ENCODE measurements around the gene KCNIP1. TPM values are rescaled to one million over a fixed set of nuclear protein-coding genes. Genes with fewer than 3 reads are reported as not detected.
A peak's percentile ranks its signal among the peaks of the same experiment; 100 is the strongest.

The KCNIP1 gene
- total and polyA plus RNA-seq, 10 donors, result 0.08 to 20.0 (median 9.4) TPM

DNA sequence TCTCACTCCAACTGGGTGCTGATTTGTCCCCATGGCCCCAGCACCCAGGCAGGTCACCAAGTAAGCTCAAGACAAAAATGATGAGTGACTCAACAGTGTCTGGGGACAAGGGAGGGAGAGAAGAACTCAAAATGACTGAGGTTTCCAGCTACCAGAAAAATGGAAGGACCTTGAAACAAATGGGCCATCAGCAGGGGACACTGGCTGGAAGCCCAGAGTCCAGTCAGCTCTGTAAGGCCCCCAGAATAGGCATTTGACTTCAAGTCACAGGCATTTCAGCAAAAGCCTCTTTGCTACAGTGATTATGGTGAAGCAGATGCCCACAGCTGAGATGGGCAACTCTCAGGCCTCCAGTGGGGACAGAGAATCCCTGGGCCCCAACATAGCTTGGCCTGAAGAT is 140.7 kb downstream of the KCNIP1 start:
- intact Hi-C loops (cut with DNase I; ENCODE audit: low total_unique reads), result no loop called here
- no peaks in the 10 kb centered on the region for H3K36me3 ChIP-seq
- no peak overlapping the region for H3K27ac ChIP-seq
- no peak overlapping the region for H3K4me3 ChIP-seq
- H3K27me3 ChIP-seq (replicated peaks in 1 of 7), result peaks cover 0 to 27% (median 0%) of the 10 kb centered on the region in 7 donors
- TF ChIP-seq POLR2A (IDR thresholded peaks at IDR 0.05) (no peak), POLR2AphosphoS5 (IDR thresholded peaks at IDR 0.05) (no peak)
- TF ChIP-seq, protein P1, sequence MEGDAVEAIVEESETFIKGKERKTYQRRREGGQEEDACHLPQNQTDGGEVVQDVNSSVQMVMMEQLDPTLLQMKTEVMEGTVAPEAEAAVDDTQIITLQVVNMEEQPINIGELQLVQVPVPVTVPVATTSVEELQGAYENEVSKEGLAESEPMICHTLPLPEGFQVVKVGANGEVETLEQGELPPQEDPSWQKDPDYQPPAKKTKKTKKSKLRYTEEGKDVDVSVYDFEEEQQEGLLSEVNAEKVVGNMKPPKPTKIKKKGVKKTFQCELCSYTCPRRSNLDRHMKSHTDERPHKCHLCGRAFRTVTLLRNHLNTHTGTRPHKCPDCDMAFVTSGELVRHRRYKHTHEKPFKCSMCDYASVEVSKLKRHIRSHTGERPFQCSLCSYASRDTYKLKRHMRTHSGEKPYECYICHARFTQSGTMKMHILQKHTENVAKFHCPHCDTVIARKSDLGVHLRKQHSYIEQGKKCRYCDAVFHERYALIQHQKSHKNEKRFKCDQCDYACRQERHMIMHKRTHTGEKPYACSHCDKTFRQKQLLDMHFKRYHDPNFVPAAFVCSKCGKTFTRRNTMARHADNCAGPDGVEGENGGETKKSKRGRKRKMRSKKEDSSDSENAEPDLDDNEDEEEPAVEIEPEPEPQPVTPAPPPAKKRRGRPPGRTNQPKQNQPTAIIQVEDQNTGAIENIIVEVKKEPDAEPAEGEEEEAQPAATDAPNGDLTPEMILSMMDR (IDR thresholded peaks at IDR 0.05 in 8 of 11, conservative IDR thresholded peaks at IDR 0.05 in 3 of 11), result no peak
- peak; percentile 14 for DNase-seq
- peaks cover 0 to 9% (median 0%) of the 10 kb centered on the region in 6 donors for H3K4me1 ChIP-seq
- no peaks in the 10 kb centered on the region for H3K9me3 ChIP-seq

DNA sequence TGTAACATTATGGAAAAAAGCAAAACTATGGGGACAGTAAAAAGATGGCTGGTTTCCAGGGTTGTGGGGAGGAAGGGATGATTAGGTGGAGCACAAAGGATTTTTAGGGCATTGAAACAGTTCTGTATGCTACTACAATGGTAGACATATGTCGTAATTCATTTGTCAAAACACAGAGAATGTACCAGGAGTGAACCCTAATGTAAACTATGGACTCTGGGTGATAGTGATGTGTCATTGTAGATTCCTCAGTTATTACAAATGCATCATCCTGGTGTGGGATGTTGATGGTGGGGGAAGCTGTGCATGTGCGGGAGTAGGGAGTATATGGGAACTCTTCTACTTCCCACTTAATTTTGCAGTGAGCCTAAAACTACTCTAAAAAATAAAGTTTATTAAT is 144.7 kb downstream of the KCNIP1 start:
- WGBS, 5 donors, result 88 to 94% (median 90%) methylated on average over 2 of the region's 2 CpGs
- TF ChIP-seq, protein P1 (IDR thresholded peaks at IDR 0.05 in 8 of 11, conservative IDR thresholded peaks at IDR 0.05 in 3 of 11), result no peak
- TF ChIP-seq POLR2AphosphoS5 (IDR thresholded peaks at IDR 0.05) (no peak), POLR2A (IDR thresholded peaks at IDR 0.05) (no peak)
- H3K36me3 ChIP-seq, result no peaks in the 10 kb centered on the region
- no peak overlapping the region for H3K27ac ChIP-seq
- intact Hi-C loops (cut with DNase I; ENCODE audit: low total_unique reads), result no loop called here
- peaks cover 0 to 14% (median 0%) of the 10 kb centered on the region in 7 donors for H3K27me3 ChIP-seq (replicated peaks in 1 of 7)
- H3K4me1 ChIP-seq, result peaks cover 0 to 4% (median 0%) of the 10 kb centered on the region in 6 donors
- no peak overlapping the region for H3K4me3 ChIP-seq
- no peak for DNase-seq
- no peaks in the 10 kb centered on the region for H3K9me3 ChIP-seq

DNA sequence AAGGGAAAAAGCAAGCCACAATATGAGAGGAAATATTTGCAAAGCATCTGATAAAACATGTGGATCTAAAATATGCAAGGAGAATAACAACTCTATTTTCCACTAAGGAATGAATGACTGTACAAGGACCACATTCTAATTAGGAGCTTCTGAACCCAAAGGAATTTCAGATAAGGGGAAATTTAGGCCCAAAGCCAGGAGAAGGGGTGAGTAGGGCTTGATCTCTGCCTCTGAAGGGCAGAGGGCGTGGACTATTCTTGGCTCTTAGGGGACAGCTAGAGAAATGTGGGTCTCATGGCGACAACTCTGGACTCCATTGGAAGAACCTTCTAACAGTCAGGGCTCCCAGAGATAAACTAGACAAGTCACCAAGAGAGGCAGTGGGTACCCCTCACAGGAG is 147.0 kb downstream of the KCNIP1 start:
- Histone ChIP-seq H3K27me3 (replicated peaks in 1 of 7) (peaks cover 0 to 4% (median 0%) of the 10 kb centered on the region in 7 donors), H3K27ac (no peak overlapping the region), H3K4me1 (no peaks in the 10 kb centered on the region), H3K4me3 (no peak overlapping the region), H3K9me3 (no peaks in the 10 kb centered on the region), H3K36me3 (no peaks in the 10 kb centered on the region)
- intact Hi-C loops (cut with DNase I; ENCODE audit: low total_unique reads), result no loop called here
- DNase-seq, result no peak
- no peak for TF ChIP-seq POLR2AphosphoS5 (IDR thresholded peaks at IDR 0.05)
- TF ChIP-seq, protein P1 (IDR thresholded peaks at IDR 0.05 in 8 of 11, conservative IDR thresholded peaks at IDR 0.05 in 3 of 11), result no peak
- no peak for TF ChIP-seq POLR2A (IDR thresholded peaks at IDR 0.05)
- WGBS, 5 donors, result 60 to 89% (median 86%) methylated on average over 2 of the region's 2 CpGs

DNA sequence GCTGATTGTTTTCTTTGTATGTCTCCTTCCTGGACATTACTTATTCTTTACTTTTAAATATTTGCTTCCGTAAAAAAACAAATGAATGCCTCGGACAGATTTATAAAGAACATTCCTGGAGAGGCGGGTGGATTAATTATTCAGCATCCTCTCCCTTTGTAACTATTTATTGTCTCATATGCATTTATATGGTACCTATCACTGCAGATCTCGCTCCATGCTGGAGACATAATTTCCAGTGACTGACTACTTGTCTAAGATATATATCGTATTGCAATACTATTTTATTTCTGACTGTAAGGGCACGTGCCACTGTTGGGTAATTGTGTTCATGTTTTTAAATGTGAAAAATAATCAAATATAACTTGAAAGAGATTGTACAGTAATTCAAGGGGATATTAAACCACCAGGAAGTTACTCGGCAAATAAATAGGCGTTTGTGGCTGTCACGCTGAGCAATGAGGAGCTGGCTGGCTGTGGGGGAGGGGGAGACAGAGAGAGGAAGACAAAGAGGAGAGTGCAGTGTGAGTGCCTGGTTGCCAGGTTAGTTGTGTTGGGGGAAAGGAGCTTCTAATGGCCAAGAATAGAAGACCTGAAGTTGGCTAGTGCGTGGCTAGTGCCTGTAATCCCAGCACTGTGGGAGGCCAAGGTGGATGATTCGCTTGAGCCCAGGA is 147.9 kb downstream of the KCNIP1 start:
- TF ChIP-seq POLR2AphosphoS5 (IDR thresholded peaks at IDR 0.05) (no peak), POLR2A (IDR thresholded peaks at IDR 0.05) (no peak)
- TF ChIP-seq, protein P1 (IDR thresholded peaks at IDR 0.05 in 8 of 11, conservative IDR thresholded peaks at IDR 0.05 in 3 of 11), result no peak
- WGBS, 5 donors, result 67 to 70% (median 68%) methylated on average over 11 of the region's 11 CpGs

More for the DNA sequence above, 147.9 kb downstream of the KCNIP1 start:
- Histone ChIP-seq H3K9me3 (no peaks in the 10 kb centered on the region), H3K4me3 (no peak overlapping the region), H3K27me3 (replicated peaks in 1 of 7) (peaks cover 0 to 4% (median 0%) of the 10 kb centered on the region in 7 donors), H3K27ac (no peak overlapping the region), H3K36me3 (no peaks in the 10 kb centered on the region), H3K4me1 (no peaks in the 10 kb centered on the region)
- intact Hi-C loops (cut with DNase I; ENCODE audit: low total_unique reads), result no loop called here
- DNase-seq, result no peak
